HG02970 (cell line): ENCODE measurements around the gene TCFL5.
"Not testable (repeated sequence)": the region's sequence is repeated elsewhere in the genome, so short reads cannot be mapped to it uniquely, and the experiment has no call there.

Source experiments
- ATAC-seq: cut with Tn5 transposase; IDR thresholded peaks from one replicate; pipeline ENCODE4 v1.9.1; 2021; ENCODE audit warnings: mild to moderate bottlenecking, moderate library complexity, moderate number of reproducible peaks; ENCODE audit not compliant: unreplicated experiment, low FRiP score

Gene TCFL5

DNA sequence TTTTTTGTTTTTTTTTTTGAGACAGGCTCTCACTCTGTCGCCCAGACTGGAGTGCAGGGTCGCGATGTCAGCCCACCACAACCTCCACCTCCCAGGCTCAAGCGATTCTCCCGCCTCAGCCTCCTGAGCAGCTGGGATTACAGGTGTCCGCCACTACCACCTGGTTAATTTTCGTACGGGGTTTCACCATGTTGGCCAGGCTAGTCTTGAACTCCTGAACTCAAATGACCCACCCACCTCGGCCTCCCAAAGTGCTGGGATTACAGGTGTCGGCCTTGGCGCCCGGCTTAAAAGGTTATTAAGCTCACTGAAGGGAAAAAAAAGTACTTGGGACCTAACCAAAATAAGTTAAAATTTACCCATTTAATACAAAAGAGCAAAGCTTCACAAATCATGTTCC is 1.9 kb downstream of the TCFL5 start:
- ATAC-seq, result no peak

DNA sequence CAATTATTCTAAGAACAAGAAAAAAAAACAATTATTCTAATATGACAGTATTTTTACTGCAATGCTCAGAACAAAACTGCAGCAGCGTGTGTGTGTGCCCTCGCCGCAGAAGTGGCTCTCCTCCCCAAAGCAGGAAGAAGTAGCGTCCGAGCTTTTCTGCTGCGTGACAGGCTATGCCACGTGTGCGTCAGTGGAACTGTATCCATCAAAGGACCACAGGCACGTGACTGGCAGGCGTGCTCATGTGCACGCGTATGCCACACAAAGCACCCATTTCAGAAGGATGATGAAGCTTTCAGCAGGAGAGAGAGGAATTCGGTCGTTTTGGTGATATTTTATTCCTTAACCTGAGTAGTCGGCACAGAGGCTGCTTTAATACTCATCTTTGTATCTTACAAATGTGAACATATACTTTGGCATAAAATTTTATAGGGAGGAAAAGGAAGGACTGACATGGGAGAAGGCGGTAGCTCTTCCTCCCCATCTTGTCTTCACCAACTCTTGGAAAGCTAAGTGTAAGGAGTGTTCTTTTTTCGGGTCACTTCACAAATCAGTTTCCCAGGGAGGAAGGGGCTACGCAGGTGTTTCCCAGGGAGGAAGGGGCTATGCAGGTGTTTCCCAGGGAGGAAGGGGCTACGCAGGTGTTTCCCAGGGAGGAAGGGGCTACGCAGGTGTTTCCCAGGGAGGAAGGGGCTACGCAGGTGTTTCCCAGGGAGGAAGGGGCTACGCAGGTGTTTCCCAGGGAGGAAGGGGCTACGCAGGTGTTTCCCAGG is 3.4 kb downstream of the TCFL5 start:
- ATAC-seq, result no peak

DNA sequence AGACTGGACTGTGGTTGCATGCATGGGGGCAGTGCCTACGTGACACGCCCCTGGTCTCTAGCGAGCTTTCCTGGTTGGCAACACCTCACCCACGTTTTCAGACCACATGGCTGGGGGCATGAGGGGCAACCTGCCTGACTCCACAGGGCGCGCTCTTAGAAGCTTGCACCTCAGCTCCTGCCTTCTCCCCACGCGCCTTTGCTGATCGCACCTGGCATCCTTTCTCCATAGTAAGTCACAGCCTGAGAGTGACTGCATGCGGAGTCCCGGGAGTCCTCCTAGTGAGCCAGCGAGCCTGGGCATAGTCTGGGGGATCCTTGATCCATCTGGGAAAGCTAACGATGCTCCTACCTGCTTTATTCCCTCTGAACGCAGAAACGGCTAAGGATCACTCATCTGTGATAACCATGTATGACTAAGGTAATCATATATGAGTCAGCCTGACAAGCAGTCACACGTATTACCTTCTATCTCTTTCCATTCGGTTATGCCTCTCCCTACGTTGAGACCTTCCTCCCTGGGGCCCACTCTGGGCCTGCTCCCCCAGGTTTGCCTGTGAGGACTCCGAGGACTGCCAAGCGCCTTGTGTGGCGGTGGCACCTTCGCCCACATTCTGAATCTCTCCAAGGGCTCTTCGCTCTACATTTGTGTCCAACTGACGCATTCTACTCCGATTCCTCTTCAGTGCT is 4.5 kb downstream of the TCFL5 start:
- ATAC-seq, result no peak

DNA sequence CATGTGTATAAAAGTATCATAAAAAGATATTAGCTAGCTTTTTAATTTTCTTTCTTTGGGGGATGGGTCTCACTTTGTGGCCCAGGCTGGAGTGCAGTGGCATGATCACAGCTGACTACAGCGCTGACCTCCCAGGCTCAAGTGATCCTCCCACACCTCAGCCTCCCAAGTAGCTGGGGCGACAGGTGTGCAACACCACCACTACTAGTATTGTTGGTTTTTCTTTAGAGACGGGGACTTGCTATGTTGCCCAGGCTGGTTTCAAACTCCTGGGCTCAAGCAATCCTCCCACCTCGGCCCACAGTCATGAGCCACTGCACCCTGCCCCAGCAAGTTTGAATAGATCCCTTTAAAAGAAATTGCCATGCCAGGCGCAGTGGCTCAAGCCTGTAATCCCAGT is 6.5 kb downstream of the TCFL5 start:
- no peak for ATAC-seq

DNA sequence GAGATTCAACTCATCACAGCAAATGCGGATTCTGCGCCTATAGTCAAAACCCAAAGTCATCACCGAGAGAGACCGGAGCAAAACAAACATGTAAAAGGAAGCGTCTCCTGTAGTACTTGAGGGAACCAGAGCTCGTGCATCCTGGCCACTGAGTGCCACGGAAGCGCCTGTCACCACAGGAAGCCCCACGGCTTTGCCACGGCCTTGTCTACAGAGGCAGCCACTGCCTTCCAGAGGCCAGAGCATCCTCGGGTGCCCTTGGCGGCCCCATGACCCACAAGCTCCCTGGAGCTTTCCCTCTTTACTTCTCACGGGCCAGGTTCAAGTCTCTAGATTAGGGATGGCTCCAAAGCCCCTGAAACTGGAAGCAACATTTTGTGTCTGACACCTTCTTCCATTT is 7.5 kb downstream of the TCFL5 start:
- no peak for ATAC-seq

DNA sequence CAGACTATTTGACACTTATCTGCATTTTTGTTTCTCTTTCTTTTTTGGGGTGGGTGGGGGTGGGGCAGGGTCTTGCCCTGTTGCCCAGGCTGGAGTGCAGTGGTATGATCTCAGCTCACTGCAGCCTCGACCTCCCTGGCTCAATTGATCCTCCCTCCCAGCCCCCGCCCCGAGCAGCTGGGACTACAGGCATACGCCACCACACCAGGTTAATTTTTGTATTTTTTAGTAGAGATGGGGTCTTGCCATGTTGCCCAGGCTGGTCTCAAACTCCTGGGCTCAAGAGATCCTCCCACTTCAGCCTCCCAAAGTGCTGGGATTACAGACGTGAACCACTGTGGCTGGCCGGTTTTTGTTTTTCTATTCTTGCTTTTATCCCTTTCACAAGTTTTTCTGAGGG is 8.3 kb downstream of the TCFL5 start:
- not testable (repeated sequence) for ATAC-seq

DNA sequence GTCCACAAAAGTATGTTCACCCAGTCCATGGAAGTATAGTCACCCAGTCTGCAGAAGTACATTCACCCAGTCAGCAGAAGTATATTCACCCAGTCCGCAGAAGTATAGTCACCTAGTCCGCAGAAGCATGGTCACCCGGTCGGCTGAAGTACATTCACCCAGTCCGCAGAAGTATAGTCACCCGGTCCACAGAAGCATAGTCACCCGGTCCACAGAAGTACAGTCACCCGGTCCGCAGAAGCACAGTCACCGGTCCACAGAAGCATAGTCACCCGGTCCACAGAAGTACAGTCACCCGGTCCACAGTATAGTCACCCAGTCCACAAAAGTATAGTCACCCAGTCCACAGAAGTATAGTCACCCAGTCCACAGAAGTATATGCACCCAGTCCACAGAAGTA is 8.8 kb downstream of the TCFL5 start:
- ATAC-seq, result no peak

DNA sequence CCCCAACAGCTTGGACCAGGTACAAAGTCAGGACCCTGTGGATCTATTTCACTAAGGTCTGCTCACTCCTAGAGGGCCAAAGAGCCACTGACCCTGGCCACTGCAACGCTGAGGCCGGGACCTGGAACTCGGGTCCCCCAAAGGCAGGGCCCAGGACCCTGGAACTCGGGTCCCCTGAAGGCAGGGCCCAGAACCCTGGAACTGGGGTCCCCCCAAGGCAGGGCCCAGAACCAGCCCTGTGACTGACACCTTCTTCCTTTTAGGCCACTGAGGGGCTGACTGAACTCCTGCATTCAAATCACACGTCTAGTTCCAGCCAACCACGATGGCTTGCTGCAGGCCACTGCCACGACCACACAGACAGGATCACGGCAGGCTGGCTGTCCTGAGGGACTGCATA is 9.4 kb downstream of the TCFL5 start:
- no peak for ATAC-seq

DNA sequence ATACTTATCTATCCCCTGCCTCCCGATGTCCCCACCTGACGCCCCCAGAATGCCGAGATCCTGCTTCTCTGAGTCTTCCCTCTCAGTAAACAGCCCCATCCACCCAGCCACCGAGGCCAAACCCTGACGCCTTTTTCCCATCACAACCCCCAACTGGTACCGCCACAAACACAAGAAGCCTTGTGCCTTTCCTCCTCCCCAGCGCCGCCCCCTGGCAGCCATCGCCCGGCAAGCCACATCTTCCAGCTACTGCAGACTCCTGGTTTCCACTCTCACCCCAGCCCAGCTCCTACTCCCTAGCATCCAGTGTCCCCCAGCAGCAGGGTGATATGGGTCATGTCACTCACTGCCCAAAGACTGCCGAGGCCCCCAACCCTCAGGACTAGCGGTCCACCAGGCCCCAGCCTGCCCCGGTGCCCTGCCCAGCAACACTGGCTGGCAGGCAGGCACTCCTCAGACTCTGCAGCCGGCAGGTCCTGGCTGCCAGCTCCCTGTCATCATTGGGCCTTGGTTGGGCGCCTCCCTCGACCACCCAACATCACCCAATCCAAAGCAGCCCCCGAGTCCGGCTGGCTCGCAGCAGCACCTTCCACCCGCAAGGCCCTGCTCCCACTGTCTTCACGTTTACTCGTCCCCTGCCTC is 11.2 kb downstream of the TCFL5 start:
- ATAC-seq, result no peak

DNA sequence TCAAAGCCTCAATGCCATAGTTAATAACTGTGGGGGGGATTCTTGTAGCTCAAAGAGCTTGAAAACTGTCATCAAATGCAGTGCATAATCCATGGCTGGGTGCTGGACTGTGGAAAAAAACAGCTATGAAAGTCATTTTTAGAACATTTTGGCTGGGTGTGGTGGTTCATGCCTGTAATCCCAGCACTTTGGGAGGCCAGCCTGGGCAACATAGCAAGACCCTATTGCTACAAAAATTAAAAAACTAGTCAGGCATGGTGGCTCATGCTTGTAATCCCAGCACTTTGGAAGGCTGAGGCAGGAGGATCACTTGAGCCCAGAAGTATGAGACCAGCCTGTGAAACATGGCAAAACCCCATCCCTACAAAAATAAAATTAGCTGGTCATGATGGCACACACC is 12.2 kb downstream of the TCFL5 start:
- ATAC-seq, result no peak

DNA sequence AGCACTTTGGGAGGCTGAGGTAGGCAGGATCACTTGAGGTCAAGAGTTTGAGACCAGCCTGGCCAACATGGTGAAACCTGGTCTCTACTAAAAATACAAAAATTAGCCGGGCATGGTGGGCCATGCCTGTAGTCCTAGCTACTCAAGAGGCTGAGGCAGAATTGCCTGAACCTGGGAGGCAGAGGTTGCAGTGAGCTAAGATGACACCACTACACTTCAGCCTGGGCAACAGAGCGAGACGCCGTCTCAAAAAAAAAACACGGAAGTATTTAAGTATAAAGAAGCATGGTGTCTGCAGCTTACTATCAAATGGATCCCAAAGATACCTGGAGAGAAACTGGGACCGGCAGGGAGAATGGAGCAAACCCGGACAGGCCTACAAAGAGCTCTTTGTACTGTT is 12.7 kb downstream of the TCFL5 start:
- ATAC-seq, result not testable (repeated sequence)

DNA sequence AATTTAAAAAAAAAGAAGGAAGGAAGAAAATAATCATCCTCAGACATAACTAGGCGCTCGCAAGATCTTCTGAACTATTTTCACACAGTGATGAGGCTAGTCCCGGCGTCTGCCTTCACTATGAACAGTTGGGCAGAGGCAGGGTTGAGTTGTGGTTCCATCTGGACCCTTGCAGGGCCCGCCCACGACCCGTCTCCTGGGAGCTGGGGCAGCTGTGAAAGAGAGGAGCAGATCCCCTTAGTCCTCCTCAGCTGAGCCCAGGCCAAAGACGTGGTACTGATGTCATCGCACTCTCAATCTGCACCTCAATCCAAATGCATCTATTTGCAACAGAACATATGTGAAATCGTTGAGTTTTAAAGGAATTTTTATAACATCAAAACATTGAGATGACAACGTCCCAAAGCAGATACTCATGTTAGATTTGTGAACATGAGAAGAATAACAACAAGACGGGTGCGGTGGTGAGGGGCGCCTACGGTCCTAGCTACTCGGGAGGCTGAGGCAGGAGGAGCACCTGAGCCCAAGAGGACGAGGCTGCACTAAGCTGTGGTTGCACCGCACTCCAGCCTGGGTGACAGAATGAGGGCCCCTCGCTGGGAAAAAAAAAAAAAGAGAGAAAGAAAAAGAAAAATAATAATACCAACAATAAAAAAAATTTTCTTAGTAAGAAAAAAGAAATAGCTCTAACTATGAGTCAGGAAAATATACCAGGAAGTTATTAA is 15.3 kb downstream of the TCFL5 start:
- no peak for ATAC-seq

DNA sequence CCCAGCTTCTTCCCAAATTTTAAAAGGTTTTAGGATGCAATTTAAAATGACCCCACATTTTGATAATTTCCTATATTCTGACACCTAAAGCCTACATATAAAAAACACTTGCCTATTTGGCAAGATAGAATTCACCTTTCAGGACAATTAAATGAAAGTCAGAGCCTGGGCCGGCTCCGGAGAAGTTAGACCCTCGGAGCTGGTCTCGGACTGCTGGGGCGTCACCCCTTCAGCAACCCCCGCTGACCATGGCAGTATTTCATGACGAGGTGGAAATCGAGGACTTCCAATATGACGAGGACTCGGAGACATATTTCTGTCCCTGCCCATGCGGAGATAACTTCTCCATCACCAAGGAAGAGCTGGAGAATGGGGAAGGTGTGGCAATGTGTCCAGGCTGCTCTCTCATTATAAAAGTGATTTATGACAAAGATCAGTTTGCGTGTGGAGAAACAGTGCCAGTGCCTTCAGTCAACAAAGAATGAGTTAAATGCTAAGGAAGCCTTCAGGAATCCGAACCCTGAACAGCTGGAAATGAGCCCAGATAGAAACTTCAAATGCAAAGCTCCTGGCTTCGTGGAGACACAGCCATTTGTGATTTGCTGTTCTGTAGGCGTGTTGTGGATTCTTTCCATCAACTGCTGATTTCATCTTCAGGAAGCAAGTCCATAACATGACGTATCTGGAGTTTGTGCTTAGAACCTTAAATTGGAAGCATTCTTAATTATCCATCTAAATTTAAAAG is 16.0 kb downstream of the TCFL5 start:
- no peak for ATAC-seq

DNA sequence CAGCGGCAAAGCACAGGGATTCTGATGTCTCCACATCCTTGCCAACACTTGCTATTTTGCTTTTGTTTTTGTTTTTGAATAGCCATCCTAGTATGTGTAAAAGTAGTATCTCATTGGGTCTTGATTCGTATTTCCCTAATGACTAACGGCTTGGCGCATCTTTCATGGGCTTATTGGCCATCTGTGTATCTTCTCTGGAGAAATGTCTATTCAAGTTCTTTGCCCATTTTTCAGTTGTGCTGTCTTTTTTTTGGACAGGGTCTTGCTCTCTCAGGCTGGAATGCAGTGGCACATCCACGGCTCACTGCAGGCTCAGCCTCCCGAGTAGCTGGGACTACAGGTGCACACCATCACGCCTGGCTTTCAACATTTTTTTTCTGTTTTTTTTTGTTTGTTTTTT is 17.4 kb downstream of the TCFL5 start:
- no peak for ATAC-seq

DNA sequence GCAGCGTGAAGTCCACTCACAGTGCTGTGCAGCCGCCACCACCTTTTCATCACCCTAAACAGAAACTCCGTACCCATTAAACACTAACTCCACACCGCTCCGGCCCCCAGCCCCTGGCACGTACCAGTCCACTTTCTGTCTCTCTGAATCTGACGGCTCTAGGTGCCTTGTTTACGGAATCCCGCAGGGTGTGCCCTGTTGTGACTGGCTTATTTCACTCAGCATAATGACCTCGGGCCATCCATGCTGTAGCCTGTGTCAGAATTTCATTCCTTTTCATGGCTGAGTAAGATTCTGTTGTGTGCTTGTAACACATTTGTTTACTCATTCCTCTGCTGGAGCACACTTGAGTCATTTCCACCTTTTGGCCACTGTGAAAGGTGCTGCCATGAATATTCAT is 18.0 kb downstream of the TCFL5 start:
- no peak for ATAC-seq

DNA sequence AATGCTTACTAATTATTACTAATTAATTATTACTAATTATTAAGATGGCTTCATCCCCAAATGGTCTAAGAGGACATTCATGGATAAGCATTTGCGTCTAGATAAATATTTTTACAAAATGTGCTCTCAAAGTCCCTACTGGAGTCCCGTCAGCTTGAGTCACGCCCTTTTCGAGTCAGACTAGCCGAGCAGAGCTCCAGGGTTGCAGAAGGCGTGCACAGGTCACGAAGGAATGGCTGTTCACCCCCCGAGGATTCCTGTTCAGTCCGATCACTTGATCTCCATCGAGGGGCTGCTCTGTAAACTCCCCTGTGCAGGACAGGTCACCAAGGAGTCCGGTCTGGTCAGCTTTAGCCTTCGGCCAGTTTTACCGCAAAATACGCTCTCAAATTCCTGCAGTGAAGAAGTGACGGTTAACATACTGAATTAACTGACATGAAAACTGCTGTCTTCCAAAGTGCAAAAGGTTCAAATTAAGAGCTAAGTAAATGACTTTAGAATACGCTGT is 19.9 kb downstream of the TCFL5 start:
- ATAC-seq, result no peak

DNA sequence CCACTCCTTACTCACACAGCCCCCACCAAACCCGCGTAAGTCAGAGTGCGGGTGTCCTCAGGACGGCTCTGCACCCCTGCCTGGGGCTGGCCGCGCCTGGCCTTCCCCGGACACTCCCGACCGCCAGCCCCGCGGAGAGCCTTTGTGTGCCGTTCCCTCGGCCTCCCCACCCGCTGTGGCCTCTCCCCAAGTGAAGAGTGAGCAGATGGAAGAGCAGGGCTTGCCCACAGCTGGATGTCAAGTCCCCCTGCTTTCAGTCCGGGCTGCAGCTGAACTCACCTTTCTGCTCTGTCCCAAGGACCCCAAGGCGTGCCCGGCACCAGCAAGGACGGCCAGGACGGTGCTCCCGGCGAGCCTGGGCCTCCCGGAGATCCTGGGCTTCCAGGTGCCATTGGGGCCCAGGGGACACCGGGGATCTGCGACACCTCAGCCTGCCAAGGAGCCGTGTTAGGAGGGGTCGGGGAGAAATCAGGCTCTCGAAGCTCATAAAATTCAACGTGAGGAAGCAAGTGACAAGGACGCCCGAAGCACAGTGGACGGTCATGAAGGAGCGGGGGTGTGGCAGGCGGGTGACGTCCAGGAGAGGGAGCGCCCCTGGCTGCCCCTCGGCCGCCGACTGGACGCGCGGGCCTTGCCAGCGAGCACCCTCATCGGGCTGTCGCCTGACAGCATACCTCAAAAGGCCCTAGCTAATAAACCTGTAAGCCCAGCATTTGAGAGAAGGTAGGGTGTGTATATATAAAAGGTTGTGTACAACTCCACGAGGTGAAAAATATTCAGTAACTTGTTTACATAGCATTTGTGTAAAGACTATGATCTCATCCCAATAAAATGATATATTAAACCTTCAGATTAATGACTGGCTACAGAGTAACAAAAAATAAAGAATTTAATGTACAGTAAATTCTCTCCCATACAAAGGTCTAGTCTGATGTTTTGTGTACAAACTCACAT is 21.1 kb downstream of the TCFL5 start:
- no peak for ATAC-seq

DNA sequence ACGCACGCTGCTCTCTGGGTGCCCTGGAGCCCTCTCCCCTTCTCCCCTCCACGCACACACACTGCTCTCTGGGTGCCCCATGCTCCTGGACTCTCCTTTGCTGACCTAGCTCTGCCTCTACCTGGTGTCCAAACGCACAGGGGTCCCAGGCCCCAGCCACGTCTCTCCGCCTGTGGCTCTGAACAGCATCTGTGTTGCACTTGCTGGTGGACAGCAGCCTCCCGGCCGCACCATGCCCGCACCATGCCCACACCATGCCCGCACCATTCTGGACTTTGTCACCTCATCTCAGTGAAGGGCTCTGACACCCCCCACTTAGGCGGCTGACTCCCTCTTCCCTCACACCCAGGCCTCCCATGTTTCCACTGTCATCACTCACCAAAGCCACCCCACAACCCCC is 21.8 kb downstream of the TCFL5 start:
- ATAC-seq, result no peak

DNA sequence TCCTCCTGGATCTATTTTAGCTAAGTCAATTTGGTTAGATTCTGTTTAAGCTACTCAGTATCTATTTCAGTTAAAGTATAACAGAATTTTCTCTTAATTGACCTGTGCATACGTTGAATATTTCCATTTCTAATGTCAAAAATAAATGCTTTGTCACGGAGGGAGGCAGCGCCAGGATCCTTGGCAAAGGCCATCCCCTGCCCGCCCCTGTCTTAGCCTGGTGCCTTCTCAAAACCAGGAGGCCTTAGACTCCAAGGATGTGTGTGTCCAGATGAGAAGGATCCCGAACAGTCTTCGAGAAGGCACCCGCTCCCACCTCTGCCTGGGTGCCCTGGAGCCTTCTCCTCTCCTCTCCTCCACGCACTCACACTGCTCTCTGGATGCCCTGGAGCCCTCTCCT is 22.4 kb downstream of the TCFL5 start:
- ATAC-seq, result no peak
